Common myeloid progenitor, CD34-positive (primary cell): Measurements from ENCODE around the gene GP5.

ENCODE experiments used
- CTCF ChIA-PET: fragments of 350-600 bp; sonication (Branson Sonifier 250); formaldehyde crosslinking; loops from one replicate; lab custom pipeline; 2021; ENCODE audit warnings: antibody characterized with exemption; lab: Charles Lee
- POLR2A ChIA-PET: fragments of 350-600 bp; sonication (Branson Sonifier 250); formaldehyde crosslinking; loops from one replicate; lab custom pipeline; 2021; ENCODE audit warnings: antibody characterized with exemption; lab: Charles Lee
- DNase-seq, 3 donors: peaks; one replicate each; pipeline versions ENCODE4 v3.0.0 to v3.0.0-alpha.2; 2013
- H3K27ac ChIP-seq, 2 experiments: 1 replicate in 1 of 2; 2 replicates in 1 of 2; pipeline ENCODE4 v1.7.0; 2013; ENCODE audit warnings: inconsistent platforms in 2 of 2, low read length in 2 of 2, mild to moderate bottlenecking in 2 of 2, low read depth in 1 of 2, moderate library complexity in 1 of 2; ENCODE audit not compliant: severe bottlenecking in 2 of 2, insufficient read depth in 1 of 2, poor library complexity in 1 of 2
- H3K27me3 ChIP-seq, 5 experiments: replicated peaks in 2 of 5; 1 replicate in 3 of 5; 2 replicates in 2 of 5; pipeline versions ENCODE4 v1.6.1 to v1.7.0; 2013; ENCODE audit warnings: low read length in 4 of 5, mild to moderate bottlenecking in 2 of 5, moderate library complexity in 2 of 5, inconsistent platforms in 1 of 5; ENCODE audit not compliant: insufficient read depth in 5 of 5, control insufficient read depth in 4 of 5
- H3K36me3 ChIP-seq, 4 experiments: 1 replicate in 2 of 4; 2 replicates in 2 of 4; pipeline versions ENCODE4 v1.6.1 to v1.7.0; 2013; ENCODE audit warnings: low read length in 3 of 4, control low read depth in 1 of 4, mild to moderate bottlenecking in 1 of 4; ENCODE audit not compliant: control insufficient read depth in 4 of 4, insufficient read depth in 4 of 4
- H3K4me1 ChIP-seq, 4 experiments: 1 replicate in 3 of 4; 2 replicates in 1 of 4; pipeline versions ENCODE4 v1.6.1 to v1.7.1; 2013; ENCODE audit warnings: low read length in 3 of 4, mild to moderate bottlenecking in 3 of 4, control low read depth in 1 of 4, inconsistent platforms in 1 of 4, moderate library complexity in 1 of 4; ENCODE audit not compliant: control insufficient read depth in 4 of 4, insufficient read depth in 4 of 4; ENCODE audit errors: control extremely low read depth in 1 of 4
- H3K4me3 ChIP-seq, 7 experiments: 1 replicate in 4 of 7; 2 replicates in 3 of 7; pipeline versions ENCODE4 v1.5.1 to v1.7.0; 2013; ENCODE audit warnings: mild to moderate bottlenecking in 7 of 7, low read length in 6 of 7, moderate library complexity in 6 of 7, inconsistent platforms in 2 of 7, low read depth in 2 of 7, control low read depth in 1 of 7; ENCODE audit not compliant: insufficient read depth in 4 of 7, control insufficient read depth in 1 of 7; ENCODE audit errors: extremely low read depth in 1 of 7
- H3K9me3 ChIP-seq, 5 experiments: 1 replicate in 4 of 5; 2 replicates in 1 of 5; pipeline versions ENCODE4 v1.6.1 to v1.7.1; 2013; ENCODE audit warnings: low read length in 4 of 5, mild to moderate bottlenecking in 2 of 5, inconsistent platforms in 1 of 5, low read depth in 1 of 5, moderate library complexity in 1 of 5; ENCODE audit not compliant: control insufficient read depth in 4 of 5, insufficient read depth in 2 of 5; ENCODE audit errors: control extremely low read depth in 1 of 5
- WGBS: methylation state at CpG from one replicate; pipeline ENCODE4 v1.1.5; 2013; ENCODE audit not compliant: insufficient coverage; 5-methylcytosine and 5-hydroxymethylcytosine counted together

The GP5 gene

GRCh38 chr3:194382196-194382891 is 16.7 kb downstream of the GP5 start:
- ChIA-PET POLR2A (no interaction called here), CTCF (interaction anchor here (2.0 kb wide), 2 partner anchors 15 to 37 kb away, joined by 5 read pairs; no protein-coding TSS in a partner anchor)
- Histone ChIP-seq H3K4me1 (no peaks in the 10 kb centered on the region), H3K9me3 (no peaks in the 10 kb centered on the region), H3K27ac (no peak overlapping the region), H3K4me3 (no peak overlapping the region), H3K27me3 (peaks cover 0 to 23% (median 9%) of the 10 kb centered on the region in 5 experiments), H3K36me3 (no peaks in the 10 kb centered on the region)
- no peak for DNase-seq
- 88% methylated on average over 20 of the region's 20 CpGs for WGBS

GRCh38 chr3:194381460-194381875 is 17.6 kb downstream of the GP5 start:
- peaks cover 0 to 23% (median 9%) of the 10 kb centered on the region in 5 experiments for H3K27me3 ChIP-seq
- 80% methylated on average over 14 of the region's 17 CpGs for WGBS

GRCh38 chr3:194380326-194380725 is 18.7 kb downstream of the GP5 start:
- Histone ChIP-seq H3K36me3 (no peaks in the 10 kb centered on the region), H3K4me1 (no peaks in the 10 kb centered on the region), H3K4me3 (no peak overlapping the region), H3K27me3 (peaks cover 0 to 23% (median 10%) of the 10 kb centered on the region in 5 experiments), H3K27ac (no peak overlapping the region), H3K9me3 (no peaks in the 10 kb centered on the region)
- DNase-seq = no peak
- POLR2A ChIA-PET = no interaction called here
- WGBS = 95% methylated on average over 6 of the region's 7 CpGs
- CTCF ChIA-PET = interaction anchor here (1.3 kb wide), 1 partner anchor 9 kb away, joined by 3 read pairs; no protein-coding TSS in a partner anchor

More at GRCh38 chr3:194381460-194381875, 17.6 kb downstream of the GP5 start:
- DNase-seq = no peak
- Histone ChIP-seq H3K9me3 (no peaks in the 10 kb centered on the region), H3K4me3 (no peak overlapping the region), H3K27ac (no peak overlapping the region), H3K4me1 (no peaks in the 10 kb centered on the region), H3K36me3 (no peaks in the 10 kb centered on the region)
- ChIA-PET CTCF (interaction anchor here (1.3 to 2.0 kb wide), 2 partner anchors 8 to 36 kb away, joined by 3 to 5 read pairs; no protein-coding TSS in a partner anchor), POLR2A (no interaction called here)

GRCh38 chr3:194379651-194380050 is 19.4 kb downstream of the GP5 start:
- Histone ChIP-seq H3K4me1 (no peaks in the 10 kb centered on the region), H3K9me3 (no peaks in the 10 kb centered on the region), H3K36me3 (no peaks in the 10 kb centered on the region), H3K27me3 (peaks cover 0 to 20% (median 10%) of the 10 kb centered on the region in 5 experiments), H3K27ac (no peak overlapping the region), H3K4me3 (no peak overlapping the region)
- whole genome bisulfite sequencing = 92% methylated on average over 7 of the region's 9 CpGs
- ChIA-PET CTCF (interaction anchor here (1.0 to 2.5 kb wide), 2 partner anchors 8 to 45 kb away, joined by 3 to 7 read pairs; no protein-coding TSS in a partner anchor), POLR2A (no interaction called here)
- no peak for DNase-seq

- Histone ChIP-seq H3K27ac (no peak overlapping the region), H3K9me3 (no peaks in the 10 kb centered on the region), H3K4me3 (no peak overlapping the region), H3K36me3 (no peaks in the 10 kb centered on the region), H3K4me1 (no peaks in the 10 kb centered on the region), H3K27me3 (peaks cover 0 to 19% (median 10%) of the 10 kb centered on the region in 5 experiments)
- ChIA-PET POLR2A (no interaction called here), CTCF (interaction anchor here (0.6 to 2.5 kb wide), 4 partner anchors 8 to 267 kb away, joined by 3 to 7 read pairs (median 3); no protein-coding TSS in a partner anchor)
- WGBS = 100% methylated on average over 5 of the region's 6 CpGs
- DNase-seq = no peak
These were observed 19.8 kb downstream of the GP5 start for GRCh38 chr3:194379231-194379630.

- CTCF ChIA-PET = interaction anchor here (1.3 to 2.5 kb wide), 2 partner anchors 10 to 32 kb away, joined by 3 to 7 read pairs; no protein-coding TSS in a partner anchor
- H3K4me3 ChIP-seq = no peak overlapping the region
- WGBS = 100% methylated on average over 1 of the region's 1 CpG
- no peaks in the 10 kb centered on the region for H3K4me1 ChIP-seq
- H3K9me3 ChIP-seq = no peaks in the 10 kb centered on the region
- POLR2A ChIA-PET = no interaction called here
- no peak for DNase-seq
- H3K27ac ChIP-seq = no peak overlapping the region
- H3K27me3 ChIP-seq = peaks cover 0 to 19% (median 8%) of the 10 kb centered on the region in 5 experiments
- no peaks in the 10 kb centered on the region for H3K36me3 ChIP-seq
These were observed 21.4 kb downstream of the GP5 start for GRCh38 chr3:194377708-194378107.

GRCh38 chr3:194376241-194376560 is 22.9 kb downstream of the GP5 start:
- WGBS = 93% methylated on average over 10 of the region's 10 CpGs
- H3K36me3 ChIP-seq = no peaks in the 10 kb centered on the region
- H3K4me3 ChIP-seq = no peak overlapping the region
- no peak for DNase-seq
- H3K27ac ChIP-seq = no peak overlapping the region
- POLR2A ChIA-PET = no interaction called here
- no peaks in the 10 kb centered on the region for H3K4me1 ChIP-seq
- H3K27me3 ChIP-seq = peaks cover 0 to 17% (median 4%) of the 10 kb centered on the region in 5 experiments
- no peaks in the 10 kb centered on the region for H3K9me3 ChIP-seq
- CTCF ChIA-PET = no interaction called here
